Ishikawa (cell line): ENCODE measurements around the gene KCNE2.
A peak's percentile ranks its signal among the peaks of the same experiment; 100 is the strongest.
"Not testable (repeated sequence)": the region's sequence is repeated elsewhere in the genome, so short reads cannot be mapped to it uniquely, and the experiment has no call there.

ENCODE experiments used
- CEBPB ChIP-seq: IDR thresholded peaks from 2 replicates; pipeline ENCODE4 v1.6.1; 2012
- CREB1 ChIP-seq: IDR thresholded peaks from 2 replicates; pipeline ENCODE4 v1.6.1; 2012; ENCODE audit warnings: low read depth
- EGR1 ChIP-seq: IDR thresholded peaks from 2 replicates; pipeline ENCODE4 v1.6.1; 2012
- EP300 ChIP-seq: IDR thresholded peaks from 2 replicates; pipeline ENCODE4 v1.6.1; 2012; ENCODE audit warnings: borderline replicate concordance
- FOXM1 ChIP-seq: IDR thresholded peaks from 2 replicates; pipeline ENCODE4 v1.6.1; 2012; ENCODE audit warnings: low read depth, borderline replicate concordance
- MAX ChIP-seq: IDR thresholded peaks from 2 replicates; pipeline ENCODE4 v1.6.1; 2012
- NFIC ChIP-seq: IDR thresholded peaks from 2 replicates; pipeline ENCODE4 v1.6.1; 2012
- RAD21 ChIP-seq: IDR thresholded peaks from 2 replicates; pipeline ENCODE4 v1.6.1; 2012; ENCODE audit warnings: low read depth
- REST ChIP-seq: IDR thresholded peaks from 2 replicates; pipeline ENCODE4 v1.6.1; 2012; ENCODE audit warnings: low read depth, mild to moderate bottlenecking
- TAF1 ChIP-seq: IDR thresholded peaks from 2 replicates; pipeline ENCODE4 v1.6.1; 2012; ENCODE audit warnings: low read depth, mild to moderate bottlenecking
- TCF12 ChIP-seq: IDR thresholded peaks from 2 replicates; pipeline ENCODE4 v1.6.1; 2012; ENCODE audit warnings: low read depth
- TEAD4 ChIP-seq: IDR thresholded peaks from 2 replicates; pipeline ENCODE4 v1.6.1; 2012
- USF1 ChIP-seq: IDR thresholded peaks from 2 replicates; pipeline ENCODE4 v1.6.1; 2012
- YY1 ChIP-seq: IDR thresholded peaks from 2 replicates; pipeline ENCODE4 v1.6.1; 2012; ENCODE audit warnings: low read depth
- ZBTB7A ChIP-seq: IDR thresholded peaks from 2 replicates; pipeline ENCODE4 v1.6.1; 2012; ENCODE audit warnings: low read depth

The KCNE2 gene

GRCh38 chr21:34365809-34366208 is 2.0 kb downstream of the KCNE2 start:
- TF ChIP-seq RAD21: no peak
- no peak for TF ChIP-seq MAX
- TF ChIP-seq NFIC: no peak
- no peak for TF ChIP-seq FOXM1
- no peak for TF ChIP-seq EGR1
- TF ChIP-seq TCF12: no peak
- TF ChIP-seq YY1: no peak
- TF ChIP-seq TEAD4: no peak
- no peak for TF ChIP-seq CREB1
- TF ChIP-seq CEBPB: no peak
- no peak for TF ChIP-seq EP300
- no peak for TF ChIP-seq USF1
- TF ChIP-seq ZBTB7A: no peak
- TF ChIP-seq TAF1: no peak

- no peak for TF ChIP-seq FOXM1
- no peak for TF ChIP-seq YY1
- peak; percentile 47 for TF ChIP-seq RAD21
- no peak for TF ChIP-seq TAF1
- no peak for TF ChIP-seq ZBTB7A
Observed at GRCh38 chr21:34367320-34367935, 3.6 kb downstream of the KCNE2 start.

DNA sequence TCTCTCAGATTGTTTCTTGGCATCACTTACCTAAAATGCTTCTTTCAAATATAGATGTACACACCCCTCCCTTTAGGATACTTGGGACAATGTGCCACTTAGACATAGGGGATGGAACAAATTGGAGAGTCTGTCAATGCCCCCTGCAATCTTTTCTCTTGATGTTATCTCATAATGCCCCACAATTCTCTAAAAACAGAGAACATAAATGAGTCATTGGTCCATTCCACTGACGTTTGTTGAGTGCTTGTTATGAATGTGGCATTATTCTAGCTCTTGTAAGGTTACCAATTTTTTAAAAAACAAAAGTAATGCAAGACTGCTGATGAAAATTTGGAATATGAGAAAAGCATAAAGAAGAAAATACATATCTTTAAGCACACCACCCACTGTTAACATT is 5.9 kb downstream of the KCNE2 start:
- TF ChIP-seq EP300: no peak

- TF ChIP-seq TEAD4 (no peak), REST (no peak), CEBPB (no peak), ZBTB7A (no peak), CREB1 (no peak), FOXM1 (no peak), EP300 (no peak), YY1 (no peak), RAD21 (no peak), MAX (no peak), NFIC (no peak), USF1 (no peak), TAF1 (no peak), EGR1 (no peak), TCF12 (no peak)
Observed at GRCh38 chr21:34372321-34372720, 8.5 kb downstream of the KCNE2 start.

GRCh38 chr21:34374940-34375618 is 11.3 kb downstream of the KCNE2 start, which contains the start of gene SMIM11:
Gene SMIM11 (plus strand): TSS chr21:34375507. CDS start chr21:34379505, 3,998 bp downstream.
- not testable (repeated sequence) for TF ChIP-seq USF1, TEAD4, NFIC
